ENCODE results near the gene ACTR5. TPM values are rescaled to one million over a fixed set of nuclear protein-coding genes. Genes with fewer than 3 reads are reported as not detected.

ACTR5 gene
- polyA plus RNA-seq, 1 of the 3 experiments (the other 2 are of a cell fraction), result 9.7 TPM

DNA sequence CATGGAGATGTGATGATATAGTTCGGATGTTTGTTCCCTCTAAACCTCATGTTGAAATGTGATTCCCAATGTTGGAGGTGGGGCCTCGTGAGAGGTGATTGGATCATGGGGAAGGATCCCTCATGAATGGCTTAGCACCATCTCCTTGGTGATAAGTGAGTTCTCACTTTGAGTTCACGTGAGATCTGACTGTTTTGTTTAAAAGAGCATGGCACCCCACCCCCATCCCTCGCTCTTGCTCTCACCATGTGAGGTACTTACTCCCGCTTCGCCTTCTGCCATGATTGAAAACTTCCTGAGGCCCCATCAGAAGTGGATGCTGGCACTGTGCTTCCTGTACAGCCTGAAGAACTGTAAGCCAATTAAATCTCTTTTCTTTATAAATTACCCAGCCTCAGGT is 13.1 kb upstream of the ACTR5 start:
- no peak overlapping the region for H2AFZ ChIP-seq (ENCODE audit: low read depth)
- H3K4me2 ChIP-seq, result no peak overlapping the region
- H3K9me2 ChIP-seq, result no peaks in the 10 kb centered on the region
- no peak overlapping the region for H3K27ac ChIP-seq (ENCODE audit: low read depth in 2 of 2, low read length in 1 of 2)
- CTCF ChIA-PET, result interaction anchor here (1.3 to 14.6 kb wide), 3 partner anchors 9 to 93 kb away, joined by 5 to 510 read pairs (median 5); no protein-coding TSS in a partner anchor
- H3F3A ChIP-seq (replicated peaks; ENCODE audit: insufficient read depth), result no peaks in the 10 kb centered on the region
- H3K36me3 ChIP-seq (replicated peaks in 1 of 2; ENCODE audit: control insufficient read depth in 1 of 2, insufficient read depth in 2 of 2, low read length in 1 of 2), result no peaks in the 10 kb centered on the region
- no peaks in the 10 kb centered on the region for H3K79me2 ChIP-seq (ENCODE audit: insufficient read depth)
- no peaks in the 10 kb centered on the region for H4K20me1 ChIP-seq (ENCODE audit: insufficient read depth)
- DNase-seq, result no peak
- 55% methylated on average over 6 of the region's 6 CpGs for WGBS (ENCODE audit: low lambda C conversion rate)
- H3K9ac ChIP-seq, result no peak overlapping the region
- H3K4me1 ChIP-seq (ENCODE audit: control insufficient read depth in 1 of 2, insufficient read depth in 2 of 2, low read depth in 1 of 2, low read length in 1 of 2), result peaks cover 0 to 13% of the 10 kb centered on the region in 2 experiments; a peak in 2 of 4 replicates
- TF ChIP-seq, protein P1, sequence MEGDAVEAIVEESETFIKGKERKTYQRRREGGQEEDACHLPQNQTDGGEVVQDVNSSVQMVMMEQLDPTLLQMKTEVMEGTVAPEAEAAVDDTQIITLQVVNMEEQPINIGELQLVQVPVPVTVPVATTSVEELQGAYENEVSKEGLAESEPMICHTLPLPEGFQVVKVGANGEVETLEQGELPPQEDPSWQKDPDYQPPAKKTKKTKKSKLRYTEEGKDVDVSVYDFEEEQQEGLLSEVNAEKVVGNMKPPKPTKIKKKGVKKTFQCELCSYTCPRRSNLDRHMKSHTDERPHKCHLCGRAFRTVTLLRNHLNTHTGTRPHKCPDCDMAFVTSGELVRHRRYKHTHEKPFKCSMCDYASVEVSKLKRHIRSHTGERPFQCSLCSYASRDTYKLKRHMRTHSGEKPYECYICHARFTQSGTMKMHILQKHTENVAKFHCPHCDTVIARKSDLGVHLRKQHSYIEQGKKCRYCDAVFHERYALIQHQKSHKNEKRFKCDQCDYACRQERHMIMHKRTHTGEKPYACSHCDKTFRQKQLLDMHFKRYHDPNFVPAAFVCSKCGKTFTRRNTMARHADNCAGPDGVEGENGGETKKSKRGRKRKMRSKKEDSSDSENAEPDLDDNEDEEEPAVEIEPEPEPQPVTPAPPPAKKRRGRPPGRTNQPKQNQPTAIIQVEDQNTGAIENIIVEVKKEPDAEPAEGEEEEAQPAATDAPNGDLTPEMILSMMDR (IDR thresholded peaks at IDR 0.05), result no peak
- TF ChIP-seq SMC3 (IDR thresholded peaks at IDR 0.05; ENCODE audit: low read depth, low read length) (no peak), TAF1 (IDR thresholded peaks at IDR 0.05; ENCODE audit: borderline replicate concordance, low read depth, low read length) (no peak), RAD21 (IDR thresholded peaks at IDR 0.05; ENCODE audit: low read length) (no peak), RCOR1 (IDR thresholded peaks at IDR 0.05; ENCODE audit: low read length) (no peak), JUND (IDR thresholded peaks at IDR 0.05) (no peak), MXI1 (IDR thresholded peaks at IDR 0.05; ENCODE audit: low read depth, low read length) (no peak)
- TF ChIP-seq, protein P2, sequence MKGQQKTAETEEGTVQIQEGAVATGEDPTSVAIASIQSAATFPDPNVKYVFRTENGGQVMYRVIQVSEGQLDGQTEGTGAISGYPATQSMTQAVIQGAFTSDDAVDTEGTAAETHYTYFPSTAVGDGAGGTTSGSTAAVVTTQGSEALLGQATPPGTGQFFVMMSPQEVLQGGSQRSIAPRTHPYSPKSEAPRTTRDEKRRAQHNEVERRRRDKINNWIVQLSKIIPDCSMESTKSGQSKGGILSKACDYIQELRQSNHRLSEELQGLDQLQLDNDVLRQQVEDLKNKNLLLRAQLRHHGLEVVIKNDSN (IDR thresholded peaks at IDR 0.05; ENCODE audit: borderline replicate concordance, low read depth), result no peak
- no peaks in the 10 kb centered on the region for H3K9me3 ChIP-seq
- peaks cover 63% of the 10 kb centered on the region for H3K27me3 ChIP-seq (ENCODE audit: insufficient read depth)
- POLR2A ChIA-PET, result no interaction called here
- no peak overlapping the region for H3K4me3 ChIP-seq (ENCODE audit: low read depth in 2 of 2, low read length in 1 of 2)

DNA sequence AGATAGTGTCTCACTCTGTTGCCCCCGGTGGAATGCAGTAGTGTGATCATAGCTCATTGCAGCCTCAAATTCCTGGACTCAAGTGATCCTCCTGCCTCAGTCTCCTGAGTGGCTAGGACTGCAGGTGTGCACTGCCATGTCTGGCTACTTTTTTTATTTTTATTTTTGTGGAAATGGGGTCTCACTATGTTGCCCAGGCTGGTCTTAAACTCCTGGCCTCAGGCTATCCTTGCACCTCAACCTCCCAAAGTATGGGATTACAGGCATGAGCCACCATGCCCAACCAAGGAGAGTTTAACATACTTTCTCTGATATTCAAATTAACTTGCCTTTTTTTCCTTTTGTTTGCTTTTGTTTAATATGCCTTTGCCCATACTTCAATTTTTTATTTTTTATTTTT is 10.4 kb upstream of the ACTR5 start:
- Histone ChIP-seq H2AFZ (ENCODE audit: low read depth) (no peak overlapping the region), H3K4me2 (no peak overlapping the region), H3K36me3 (replicated peaks in 1 of 2; ENCODE audit: control insufficient read depth in 1 of 2, insufficient read depth in 2 of 2, low read length in 1 of 2) (no peaks in the 10 kb centered on the region), H3K27me3 (ENCODE audit: insufficient read depth) (peaks cover 57% of the 10 kb centered on the region), H3K9me2 (no peaks in the 10 kb centered on the region), H4K20me1 (ENCODE audit: insufficient read depth) (no peaks in the 10 kb centered on the region), H3K79me2 (ENCODE audit: insufficient read depth) (no peaks in the 10 kb centered on the region), H3K9me3 (no peaks in the 10 kb centered on the region), H3K9ac (no peak overlapping the region), H3F3A (replicated peaks; ENCODE audit: insufficient read depth) (no peaks in the 10 kb centered on the region), H3K27ac (ENCODE audit: low read depth in 2 of 2, low read length in 1 of 2) (no peak overlapping the region), H3K4me3 (ENCODE audit: low read depth in 2 of 2, low read length in 1 of 2) (no peak overlapping the region), H3K4me1 (ENCODE audit: control insufficient read depth in 1 of 2, insufficient read depth in 2 of 2, low read depth in 1 of 2, low read length in 1 of 2) (no peaks in the 10 kb centered on the region)
- ChIA-PET CTCF (interaction anchor here (0.8 to 1.1 kb wide), 2 partner anchors 88 to 89 kb away, joined by 3 to 5 read pairs; no protein-coding TSS in a partner anchor), POLR2A (no interaction called here)
- TF ChIP-seq, protein P3, sequence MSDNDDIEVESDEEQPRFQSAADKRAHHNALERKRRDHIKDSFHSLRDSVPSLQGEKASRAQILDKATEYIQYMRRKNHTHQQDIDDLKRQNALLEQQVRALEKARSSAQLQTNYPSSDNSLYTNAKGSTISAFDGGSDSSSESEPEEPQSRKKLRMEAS (IDR thresholded peaks at IDR 0.05; ENCODE audit: low read depth), result no peak
- TF ChIP-seq TCF12 (IDR thresholded peaks at IDR 0.05) (no peak), FOXM1 (IDR thresholded peaks at IDR 0.05; ENCODE audit: low read depth) (no peak), RAD21 (IDR thresholded peaks at IDR 0.05; ENCODE audit: low read length) (no peak), RFX5 (IDR thresholded peaks at IDR 0.05; ENCODE audit: low read length) (no peak), NFIC (IDR thresholded peaks at IDR 0.05; ENCODE audit: borderline replicate concordance) (no peak), FOXJ3 (CRISPR knock-in tag; IDR thresholded peaks at IDR 0.05) (no peak)
- TF ChIP-seq, protein P2 (IDR thresholded peaks at IDR 0.05; ENCODE audit: borderline replicate concordance, low read depth), result no peak
- no peak for DNase-seq
- WGBS (ENCODE audit: low lambda C conversion rate), result 0% methylated on average over 1 of the region's 1 CpG

All from SK-N-SH (cell line).